ENCODE data around the gene PRR14L.

DNA sequence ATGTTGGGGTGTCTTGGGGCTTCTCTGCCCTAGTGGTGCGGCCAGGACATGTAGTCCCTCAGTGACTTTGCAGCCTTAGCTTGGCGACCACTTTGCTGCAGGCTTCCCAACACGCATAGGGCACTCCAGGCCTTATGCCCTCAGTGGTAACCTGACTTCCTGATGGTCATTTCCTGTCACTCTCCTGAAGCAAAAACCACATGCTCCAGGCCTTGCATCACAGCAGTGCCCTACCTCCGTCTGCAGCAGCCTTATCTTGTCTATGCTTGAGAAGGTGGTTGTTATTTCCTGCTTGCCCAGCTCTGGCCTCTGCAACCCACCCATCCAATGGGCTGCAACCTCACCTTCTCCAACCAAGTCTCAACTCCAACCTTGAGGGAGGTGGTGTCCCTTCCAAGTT, 54.5 kb downstream of the PRR14L start:
- no peak for TF ChIP-seq ARNT2 (CRISPR knock-in tag; IDR thresholded peaks at IDR 0.05; ENCODE audit: low read depth)
- no peak for TF ChIP-seq ERF (CRISPR knock-in tag; IDR thresholded peaks at IDR 0.05)

All from HepG2 (cell line).